GM23338 (cell line): ENCODE results near the gene PKHD1. TPM values are rescaled to one million over a fixed set of nuclear protein-coding genes. Genes with fewer than 3 reads are reported as not detected.
A peak's percentile ranks its signal among the peaks of the same experiment; 100 is the strongest.

ENCODE experiments used
- ATAC-seq: fragments of 200-7000 bp; cut with Tn5 transposase; 3 replicates; pipeline ENCODE4 v1.9.1; 2020
- DNase-seq: peaks from one replicate; pipeline ENCODE4 v3.0.0-alpha.2; 2015; ENCODE audit warnings: low spot score
- H2AFZ ChIP-seq: fragments of 200-600 bp; sonication (generic); 2 replicates; pipeline ENCODE4 v1.8.0; 2016; ENCODE audit warnings: antibody characterized with exemption, mild to moderate bottlenecking, moderate library complexity
- H3F3A ChIP-seq: fragments of 200-600 bp; sonication (generic); replicated peaks from 2 replicates; pipeline ENCODE4 v1.8.0; 2017; ENCODE audit warnings: antibody characterized with exemption, mixed run types, low read depth
- H3K27ac ChIP-seq: fragments of 200-600 bp; sonication (generic); 2 replicates; pipeline ENCODE4 v1.6.1; 2016; ENCODE audit warnings: low read depth
- H3K27me3 ChIP-seq: fragments of 200-600 bp; sonication (generic); 2 replicates; pipeline ENCODE4 v1.8.0; 2016; ENCODE audit warnings: mild to moderate bottlenecking, mixed run types, moderate library complexity; ENCODE audit not compliant: insufficient read depth
- H3K36me3 ChIP-seq: fragments of 200-600 bp; sonication (generic); 2 replicates; pipeline ENCODE4 v1.8.0; 2016; ENCODE audit warnings: mild to moderate bottlenecking; ENCODE audit not compliant: insufficient read depth
- H3K4me1 ChIP-seq: fragments of 200-600 bp; sonication (generic); 2 replicates; pipeline ENCODE4 v1.8.0; 2016; ENCODE audit warnings: mild to moderate bottlenecking, moderate library complexity; ENCODE audit not compliant: insufficient read depth
- H3K4me2 ChIP-seq: fragments of 200-600 bp; sonication (generic); 2 replicates; pipeline ENCODE4 v1.7.1; 2017; ENCODE audit warnings: mixed run types
- H3K4me3 ChIP-seq: fragments of 200-600 bp; sonication (generic); 2 replicates; pipeline ENCODE4 v1.6.1; 2016; ENCODE audit warnings: mixed run types
- H3K79me2 ChIP-seq: fragments of 200-600 bp; sonication (generic); replicated peaks from 2 replicates; pipeline ENCODE4 v1.8.0; 2017; ENCODE audit warnings: mild to moderate bottlenecking; ENCODE audit not compliant: insufficient read depth
- H3K9me2 ChIP-seq: fragments of 200-600 bp; sonication (generic); 2 replicates; pipeline ENCODE4 v1.8.0; 2017; ENCODE audit not compliant: insufficient read depth
- H4K20me1 ChIP-seq: fragments of 200-600 bp; sonication (generic); replicated peaks from 2 replicates; pipeline ENCODE4 v1.8.0; 2017; ENCODE audit warnings: mild to moderate bottlenecking; ENCODE audit not compliant: insufficient read depth
- H3K27ac Mint-ChIP-seq: 2 replicates; pipeline ENCODE4 v1.8.0; 2020; ENCODE audit warnings: inconsistent platforms, mild to moderate bottlenecking, moderate library complexity, mixed read lengths
- H3K27me3 Mint-ChIP-seq: 3 replicates; pipeline ENCODE4 v1.8.0; 2022; ENCODE audit warnings: low read depth, mild to moderate bottlenecking, moderate library complexity, mixed read lengths, inconsistent platforms; ENCODE audit not compliant: insufficient read depth, poor library complexity
- H3K36me3 Mint-ChIP-seq: 3 replicates; pipeline ENCODE4 v1.8.0; 2021; ENCODE audit warnings: low read depth, mild to moderate bottlenecking, inconsistent platforms, moderate library complexity, mixed read lengths
- H3K4me1 Mint-ChIP-seq: 3 replicates; pipeline ENCODE4 v1.8.0; 2020; ENCODE audit warnings: mild to moderate bottlenecking, inconsistent platforms, mixed read lengths
- H3K4me3 Mint-ChIP-seq: 3 replicates; pipeline ENCODE4 v1.8.0; 2021; ENCODE audit warnings: moderate library complexity, mild to moderate bottlenecking, inconsistent platforms, mixed read lengths
- H3K9me3 Mint-ChIP-seq: 3 replicates; pipeline ENCODE4 v1.8.0; 2020; ENCODE audit warnings: moderate library complexity, mild to moderate bottlenecking, inconsistent platforms, mixed read lengths
- CREB1 ChIP-seq: fragments of 250-450 bp; sonication (Bioruptor Pico); IDR thresholded peaks from 2 replicates; pipeline ENCODE4 v1.5.0; 2020; ENCODE audit warnings: low read depth, mild to moderate bottlenecking, moderate library complexity
- EZH2 ChIP-seq: fragments of 200-600 bp; sonication (generic); IDR thresholded peaks from one replicate; pipeline ENCODE4 v1.8.0; 2017; ENCODE audit warnings: antibody characterized with exemption, mild to moderate bottlenecking, low read depth; ENCODE audit not compliant: unreplicated experiment
- EZH2phosphoT487 ChIP-seq: fragments of 200-600 bp; sonication (generic); IDR thresholded peaks from one replicate; pipeline ENCODE4 v1.8.1; 2018; ENCODE audit warnings: antibody characterized with exemption; ENCODE audit not compliant: unreplicated experiment
- JUNB ChIP-seq: IDR thresholded peaks from one replicate; pipeline ENCODE4 v1.6.1; 2016; ENCODE audit warnings: antibody characterized with exemption; ENCODE audit not compliant: unreplicated experiment
- NANOG ChIP-seq: IDR thresholded peaks from 2 replicates; pipeline ENCODE4 v1.6.1; 2016; ENCODE audit warnings: antibody characterized with exemption, borderline replicate concordance
- POLR2AphosphoS5 ChIP-seq: IDR thresholded peaks from 2 replicates; pipeline ENCODE4 v1.6.1; 2016; ENCODE audit warnings: antibody characterized with exemption, low read depth
- STAT1 ChIP-seq: IDR thresholded peaks from one replicate; pipeline ENCODE4 v1.6.1; 2016; ENCODE audit warnings: antibody characterized with exemption; ENCODE audit not compliant: unreplicated experiment
- ZNF331 ChIP-seq: fragments of 250-450 bp; sonication (Bioruptor Pico); IDR thresholded peaks from 2 replicates; pipeline ENCODE4 v1.5.0; 2020; ENCODE audit warnings: low read depth, mild to moderate bottlenecking, moderate library complexity
- polyA plus RNA-seq: library from polyadenylated mRNA; unstranded; fragments of >200 nt; fragmentation: Nextera tagmentation; extraction: Ambion mirVana; gene quantifications from 2 replicates; pipeline ENCODE4 v1.2.1, GENCODE V29; 2016
- total RNA-seq: library from RNA; depleted of rRNA; stranded (reverse); fragments of >200 nt; shearing (Covaris generic); gene quantifications from 2 replicates; pipeline ENCODE4 v1.2.3, GENCODE V29; 2014
- TF ChIP-seq, protein P1 (sequence below): fragments of 250-450 bp; sonication (Bioruptor Pico); IDR thresholded peaks from 2 replicates; pipeline ENCODE4 v1.5.0; 2020; ENCODE audit warnings: mild to moderate bottlenecking, moderate library complexity
- TF ChIP-seq, protein P2 (sequence below), 2 experiments: fragments of 200-600 bp in 1 of 2; sonication (generic) in 1 of 2; conservative IDR thresholded peaks; 2 replicates each; pipeline versions ENCODE4 v1.5.1 to v1.6.1; 2016 to 2017; ENCODE audit warnings: antibody characterized with exemption in 2 of 2, low read depth in 2 of 2, mild to moderate bottlenecking in 2 of 2, moderate library complexity in 1 of 2
- TF ChIP-seq, protein P3 (sequence below): IDR thresholded peaks from one replicate; pipeline ENCODE4 v1.6.1; 2018; ENCODE audit warnings: antibody characterized with exemption; ENCODE audit not compliant: unreplicated experiment

The PKHD1 gene
- total and polyA plus RNA-seq, 2 experiments from 2014 or later = 0.03 to 0.07 TPM

DNA sequence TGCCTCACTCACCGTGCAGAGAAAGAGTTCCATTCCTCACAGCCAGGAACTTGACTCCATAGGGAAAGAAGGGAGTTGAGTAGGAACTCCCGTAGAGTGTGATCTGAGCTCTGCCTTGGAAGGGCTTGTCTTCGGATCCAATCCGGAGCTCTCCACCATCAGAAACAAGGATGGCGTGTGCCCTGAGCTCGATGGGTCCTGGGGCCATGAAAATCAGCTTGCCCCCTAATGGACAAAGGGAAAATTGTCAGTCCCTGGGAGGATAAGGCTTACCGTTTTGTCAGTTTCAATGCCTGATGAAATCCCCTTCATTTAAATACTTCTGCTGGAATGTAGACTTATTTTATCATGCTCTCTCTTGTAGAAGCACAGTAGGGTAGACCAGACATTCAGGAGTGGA lies 153.3 kb downstream of the PKHD1 start (continued):
- TF ChIP-seq, protein P1, sequence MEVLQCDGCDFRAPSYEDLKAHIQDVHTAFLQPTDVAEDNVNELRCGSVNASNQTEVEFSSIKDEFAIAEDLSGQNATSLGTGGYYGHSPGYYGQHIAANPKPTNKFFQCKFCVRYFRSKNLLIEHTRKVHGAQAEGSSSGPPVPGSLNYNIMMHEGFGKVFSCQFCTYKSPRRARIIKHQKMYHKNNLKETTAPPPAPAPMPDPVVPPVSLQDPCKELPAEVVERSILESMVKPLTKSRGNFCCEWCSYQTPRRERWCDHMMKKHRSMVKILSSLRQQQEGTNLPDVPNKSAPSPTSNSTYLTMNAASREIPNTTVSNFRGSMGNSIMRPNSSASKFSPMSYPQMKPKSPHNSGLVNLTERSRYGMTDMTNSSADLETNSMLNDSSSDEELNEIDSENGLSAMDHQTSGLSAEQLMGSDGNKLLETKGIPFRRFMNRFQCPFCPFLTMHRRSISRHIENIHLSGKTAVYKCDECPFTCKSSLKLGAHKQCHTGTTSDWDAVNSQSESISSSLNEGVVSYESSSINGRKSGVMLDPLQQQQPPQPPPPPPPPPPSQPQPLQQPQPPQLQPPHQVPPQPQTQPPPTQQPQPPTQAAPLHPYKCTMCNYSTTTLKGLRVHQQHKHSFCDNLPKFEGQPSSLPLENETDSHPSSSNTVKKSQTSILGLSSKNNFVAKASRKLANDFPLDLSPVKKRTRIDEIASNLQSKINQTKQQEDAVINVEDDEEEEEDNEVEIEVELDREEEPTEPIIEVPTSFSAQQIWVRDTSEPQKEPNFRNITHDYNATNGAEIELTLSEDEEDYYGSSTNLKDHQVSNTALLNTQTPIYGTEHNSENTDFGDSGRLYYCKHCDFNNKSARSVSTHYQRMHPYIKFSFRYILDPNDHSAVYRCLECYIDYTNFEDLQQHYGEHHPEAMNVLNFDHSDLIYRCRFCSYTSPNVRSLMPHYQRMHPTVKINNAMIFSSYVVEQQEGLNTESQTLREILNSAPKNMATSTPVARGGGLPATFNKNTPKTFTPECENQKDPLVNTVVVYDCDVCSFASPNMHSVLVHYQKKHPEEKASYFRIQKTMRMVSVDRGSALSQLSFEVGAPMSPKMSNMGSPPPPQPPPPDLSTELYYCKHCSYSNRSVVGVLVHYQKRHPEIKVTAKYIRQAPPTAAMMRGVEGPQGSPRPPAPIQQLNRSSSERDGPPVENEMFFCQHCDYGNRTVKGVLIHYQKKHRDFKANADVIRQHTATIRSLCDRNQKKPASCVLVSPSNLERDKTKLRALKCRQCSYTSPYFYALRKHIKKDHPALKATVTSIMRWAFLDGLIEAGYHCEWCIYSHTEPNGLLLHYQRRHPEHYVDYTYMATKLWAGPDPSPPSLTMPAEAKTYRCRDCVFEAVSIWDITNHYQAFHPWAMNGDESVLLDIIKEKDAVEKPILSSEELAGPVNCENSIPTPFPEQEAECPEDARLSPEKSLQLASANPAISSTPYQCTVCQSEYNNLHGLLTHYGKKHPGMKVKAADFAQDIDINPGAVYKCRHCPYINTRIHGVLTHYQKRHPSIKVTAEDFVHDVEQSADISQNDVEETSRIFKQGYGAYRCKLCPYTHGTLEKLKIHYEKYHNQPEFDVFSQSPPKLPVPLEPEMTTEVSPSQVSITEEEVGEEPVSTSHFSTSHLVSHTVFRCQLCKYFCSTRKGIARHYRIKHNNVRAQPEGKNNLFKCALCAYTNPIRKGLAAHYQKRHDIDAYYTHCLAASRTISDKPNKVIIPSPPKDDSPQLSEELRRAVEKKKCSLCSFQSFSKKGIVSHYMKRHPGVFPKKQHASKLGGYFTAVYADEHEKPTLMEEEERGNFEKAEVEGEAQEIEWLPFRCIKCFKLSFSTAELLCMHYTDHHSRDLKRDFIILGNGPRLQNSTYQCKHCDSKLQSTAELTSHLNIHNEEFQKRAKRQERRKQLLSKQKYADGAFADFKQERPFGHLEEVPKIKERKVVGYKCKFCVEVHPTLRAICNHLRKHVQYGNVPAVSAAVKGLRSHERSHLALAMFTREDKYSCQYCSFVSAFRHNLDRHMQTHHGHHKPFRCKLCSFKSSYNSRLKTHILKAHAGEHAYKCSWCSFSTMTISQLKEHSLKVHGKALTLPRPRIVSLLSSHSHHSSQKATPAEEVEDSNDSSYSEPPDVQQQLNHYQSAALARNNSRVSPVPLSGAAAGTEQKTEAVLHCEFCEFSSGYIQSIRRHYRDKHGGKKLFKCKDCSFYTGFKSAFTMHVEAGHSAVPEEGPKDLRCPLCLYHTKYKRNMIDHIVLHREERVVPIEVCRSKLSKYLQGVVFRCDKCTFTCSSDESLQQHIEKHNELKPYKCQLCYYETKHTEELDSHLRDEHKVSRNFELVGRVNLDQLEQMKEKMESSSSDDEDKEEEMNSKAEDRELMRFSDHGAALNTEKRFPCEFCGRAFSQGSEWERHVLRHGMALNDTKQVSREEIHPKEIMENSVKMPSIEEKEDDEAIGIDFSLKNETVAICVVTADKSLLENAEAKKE (CRISPR knock-in tag) = peak; percentile 78
- TF ChIP-seq EZH2phosphoT487 = no peak
- no peak for TF ChIP-seq NANOG
- TF ChIP-seq, protein P2, sequence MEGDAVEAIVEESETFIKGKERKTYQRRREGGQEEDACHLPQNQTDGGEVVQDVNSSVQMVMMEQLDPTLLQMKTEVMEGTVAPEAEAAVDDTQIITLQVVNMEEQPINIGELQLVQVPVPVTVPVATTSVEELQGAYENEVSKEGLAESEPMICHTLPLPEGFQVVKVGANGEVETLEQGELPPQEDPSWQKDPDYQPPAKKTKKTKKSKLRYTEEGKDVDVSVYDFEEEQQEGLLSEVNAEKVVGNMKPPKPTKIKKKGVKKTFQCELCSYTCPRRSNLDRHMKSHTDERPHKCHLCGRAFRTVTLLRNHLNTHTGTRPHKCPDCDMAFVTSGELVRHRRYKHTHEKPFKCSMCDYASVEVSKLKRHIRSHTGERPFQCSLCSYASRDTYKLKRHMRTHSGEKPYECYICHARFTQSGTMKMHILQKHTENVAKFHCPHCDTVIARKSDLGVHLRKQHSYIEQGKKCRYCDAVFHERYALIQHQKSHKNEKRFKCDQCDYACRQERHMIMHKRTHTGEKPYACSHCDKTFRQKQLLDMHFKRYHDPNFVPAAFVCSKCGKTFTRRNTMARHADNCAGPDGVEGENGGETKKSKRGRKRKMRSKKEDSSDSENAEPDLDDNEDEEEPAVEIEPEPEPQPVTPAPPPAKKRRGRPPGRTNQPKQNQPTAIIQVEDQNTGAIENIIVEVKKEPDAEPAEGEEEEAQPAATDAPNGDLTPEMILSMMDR (conservative IDR thresholded peaks at IDR 0.05; ENCODE audit: low read depth in 2 of 2) = peak; percentile 65
- no peak for TF ChIP-seq POLR2AphosphoS5
- TF ChIP-seq ZNF331 = no peak
- no peak for TF ChIP-seq JUNB

DNA sequence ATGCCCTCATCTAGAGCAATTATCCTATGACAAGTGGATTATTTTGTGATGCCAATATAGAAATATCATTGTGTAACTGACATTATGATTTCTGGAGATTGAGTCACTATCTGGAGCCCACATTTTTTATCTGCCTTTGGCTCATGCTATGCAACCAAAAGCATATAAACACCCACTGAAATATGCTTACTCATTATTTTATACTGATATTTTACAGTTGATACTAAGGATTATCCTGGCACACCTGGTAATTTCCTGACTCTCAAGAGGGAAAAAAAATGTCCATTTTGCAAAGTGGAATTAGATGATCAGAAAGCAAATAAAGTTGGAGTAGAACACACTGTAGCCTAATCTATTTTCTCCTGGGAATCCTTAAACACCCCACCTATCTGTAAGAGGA lies 154.5 kb downstream of the PKHD1 start:
- Mint-ChIP-seq H3K27me3 (no peaks in the 10 kb centered on the region), H3K36me3 (no peaks in the 10 kb centered on the region), H3K4me1 (peaks cover 8% of the 10 kb centered on the region), H3K27ac (no peak overlapping the region), H3K4me3 (no peak overlapping the region), H3K9me3 (no peaks in the 10 kb centered on the region)
- DNase-seq (no peak), ATAC-seq (no peak)
- Histone ChIP-seq H3K27me3 (no peaks in the 10 kb centered on the region), H3K36me3 (no peaks in the 10 kb centered on the region), H2AFZ (no peak overlapping the region), H4K20me1 (no peaks in the 10 kb centered on the region), H3K4me1 (peaks cover 27% of the 10 kb centered on the region), H3F3A (no peaks in the 10 kb centered on the region), H3K27ac (no peak overlapping the region), H3K79me2 (no peaks in the 10 kb centered on the region), H3K4me3 (no peak overlapping the region), H3K9me2 (peaks cover 8% of the 10 kb centered on the region; the same call in 1 of the 2 replicates), H3K4me2 (no peak overlapping the region)
- TF ChIP-seq, protein P2 (conservative IDR thresholded peaks at IDR 0.05; ENCODE audit: low read depth in 2 of 2) = no peak
- TF ChIP-seq CREB1 (CRISPR knock-in tag) (no peak), NANOG (no peak), POLR2AphosphoS5 (no peak), EZH2 (no peak), STAT1 (no peak)
- TF ChIP-seq, protein P3, sequence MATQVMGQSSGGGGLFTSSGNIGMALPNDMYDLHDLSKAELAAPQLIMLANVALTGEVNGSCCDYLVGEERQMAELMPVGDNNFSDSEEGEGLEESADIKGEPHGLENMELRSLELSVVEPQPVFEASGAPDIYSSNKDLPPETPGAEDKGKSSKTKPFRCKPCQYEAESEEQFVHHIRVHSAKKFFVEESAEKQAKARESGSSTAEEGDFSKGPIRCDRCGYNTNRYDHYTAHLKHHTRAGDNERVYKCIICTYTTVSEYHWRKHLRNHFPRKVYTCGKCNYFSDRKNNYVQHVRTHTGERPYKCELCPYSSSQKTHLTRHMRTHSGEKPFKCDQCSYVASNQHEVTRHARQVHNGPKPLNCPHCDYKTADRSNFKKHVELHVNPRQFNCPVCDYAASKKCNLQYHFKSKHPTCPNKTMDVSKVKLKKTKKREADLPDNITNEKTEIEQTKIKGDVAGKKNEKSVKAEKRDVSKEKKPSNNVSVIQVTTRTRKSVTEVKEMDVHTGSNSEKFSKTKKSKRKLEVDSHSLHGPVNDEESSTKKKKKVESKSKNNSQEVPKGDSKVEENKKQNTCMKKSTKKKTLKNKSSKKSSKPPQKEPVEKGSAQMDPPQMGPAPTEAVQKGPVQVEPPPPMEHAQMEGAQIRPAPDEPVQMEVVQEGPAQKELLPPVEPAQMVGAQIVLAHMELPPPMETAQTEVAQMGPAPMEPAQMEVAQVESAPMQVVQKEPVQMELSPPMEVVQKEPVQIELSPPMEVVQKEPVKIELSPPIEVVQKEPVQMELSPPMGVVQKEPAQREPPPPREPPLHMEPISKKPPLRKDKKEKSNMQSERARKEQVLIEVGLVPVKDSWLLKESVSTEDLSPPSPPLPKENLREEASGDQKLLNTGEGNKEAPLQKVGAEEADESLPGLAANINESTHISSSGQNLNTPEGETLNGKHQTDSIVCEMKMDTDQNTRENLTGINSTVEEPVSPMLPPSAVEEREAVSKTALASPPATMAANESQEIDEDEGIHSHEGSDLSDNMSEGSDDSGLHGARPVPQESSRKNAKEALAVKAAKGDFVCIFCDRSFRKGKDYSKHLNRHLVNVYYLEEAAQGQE = no peak
